Measurements from ENCODE around the gene PHIP.

The PHIP gene

DNA sequence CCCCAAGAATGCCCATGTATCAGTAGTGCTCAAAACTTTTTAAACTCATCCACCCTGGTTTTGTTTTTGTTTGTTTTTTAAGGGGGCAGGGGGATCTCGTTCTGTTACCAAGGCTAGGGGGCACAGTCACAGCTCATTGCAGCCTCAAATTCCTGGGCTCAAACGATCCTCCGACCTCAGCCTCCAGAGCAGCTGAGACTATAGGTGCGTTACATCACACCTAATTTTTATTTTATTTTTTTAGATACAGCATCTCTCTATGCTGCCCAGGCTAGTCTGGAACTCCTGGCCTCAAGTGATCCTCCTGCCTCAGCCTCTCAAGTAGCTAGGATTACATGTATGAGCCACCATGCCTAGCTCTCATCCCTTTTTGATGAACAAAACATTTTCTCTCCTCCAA, 11.2 kb downstream of the PHIP start:
- DNase-seq = no peak

DNA sequence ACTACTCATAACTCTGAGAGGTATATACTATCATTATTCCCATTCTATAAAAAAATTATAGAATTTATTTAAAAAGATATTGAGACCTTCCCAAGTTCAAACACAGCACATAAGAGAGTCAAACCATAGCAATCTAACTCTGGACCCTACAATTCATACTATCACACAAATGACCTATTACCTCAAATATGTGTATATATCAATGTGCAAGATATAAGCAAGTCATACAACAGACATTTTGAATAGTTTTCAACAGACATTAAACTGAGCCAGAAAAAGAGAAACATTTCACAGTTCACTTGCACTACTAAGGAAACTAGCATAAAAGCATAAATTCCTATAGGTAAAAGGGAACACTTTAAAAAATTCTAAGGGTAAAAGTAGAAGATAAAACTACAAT, 11.7 kb downstream of the PHIP start:
- DNase-seq = no peak

DNA sequence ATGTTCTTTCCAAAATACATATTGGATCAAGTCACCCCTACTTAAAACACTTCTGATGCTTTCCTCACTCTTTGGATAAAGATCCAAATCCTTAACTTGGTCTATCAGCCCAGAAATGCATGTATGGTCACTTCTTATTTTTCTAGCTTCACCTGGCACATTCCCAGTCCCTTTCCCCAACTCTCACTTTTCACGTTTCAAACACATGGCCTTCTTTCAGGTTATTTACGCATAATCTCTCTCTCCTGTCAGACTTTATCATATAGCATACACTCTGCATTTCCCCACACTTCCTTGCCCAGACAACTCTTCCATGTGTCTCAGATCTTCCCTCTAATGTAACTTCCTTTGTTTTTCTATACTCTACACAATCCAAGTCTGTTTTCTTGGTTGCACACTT, 12.8 kb downstream of the PHIP start:
- DNase-seq = no peak

DNA sequence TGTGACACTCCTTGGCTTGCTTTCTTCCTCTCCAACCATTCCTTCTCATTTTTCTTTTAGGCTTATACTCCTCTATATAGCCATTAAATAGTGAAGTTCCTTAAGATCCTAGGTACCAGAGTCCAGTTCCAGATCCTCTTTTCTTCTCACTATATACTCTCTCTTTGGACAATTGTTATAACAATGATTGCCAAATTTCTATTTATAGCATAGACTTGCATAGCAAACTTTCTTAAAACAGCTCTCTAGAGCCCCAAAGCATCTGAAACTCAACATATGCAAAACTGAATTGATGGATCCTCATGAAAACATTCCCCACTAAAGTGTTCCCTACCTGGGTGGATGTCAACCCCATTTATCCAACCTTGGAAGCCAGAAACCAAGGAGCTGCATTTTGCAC, 13.4 kb downstream of the PHIP start:
- no peak for DNase-seq

DNA sequence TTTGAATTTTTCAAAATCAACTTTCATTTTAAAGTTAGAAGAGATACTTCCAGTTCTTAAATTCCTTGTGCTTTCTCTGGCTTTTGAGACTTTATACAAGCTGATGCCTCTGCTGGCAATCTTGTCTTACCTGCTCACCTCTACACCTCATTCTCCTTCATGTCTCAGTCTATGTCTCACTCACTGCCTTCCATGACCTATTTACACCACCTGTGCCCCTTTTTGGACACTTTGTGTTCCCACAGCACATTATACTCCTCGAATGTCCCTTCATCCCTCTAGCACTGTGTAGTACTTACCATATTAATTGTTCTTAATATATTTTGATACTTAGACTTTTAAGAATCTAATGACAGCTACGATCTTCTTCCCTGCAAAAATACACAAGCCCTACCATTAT, 15.3 kb downstream of the PHIP start:
- DNase-seq = no peak

DNA sequence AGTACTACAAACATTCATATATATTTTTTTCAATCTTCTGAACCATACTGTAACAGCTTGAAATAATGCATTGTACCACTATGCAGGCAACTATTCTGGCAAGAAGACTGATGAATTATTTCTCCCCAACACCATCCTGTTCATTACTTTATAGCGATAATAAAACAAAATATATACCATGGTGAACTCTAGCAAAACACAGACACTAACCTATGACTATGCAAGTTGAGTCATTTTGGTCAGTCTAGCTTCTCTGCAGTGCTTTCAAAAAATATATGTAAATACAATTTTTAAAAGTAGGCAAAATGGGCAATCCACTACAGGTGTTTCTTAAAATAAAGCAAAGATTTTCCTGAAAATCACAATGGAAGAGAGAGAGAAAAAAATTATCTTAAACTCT, 20.3 kb downstream of the PHIP start:
- DNase-seq = no peak

DNA sequence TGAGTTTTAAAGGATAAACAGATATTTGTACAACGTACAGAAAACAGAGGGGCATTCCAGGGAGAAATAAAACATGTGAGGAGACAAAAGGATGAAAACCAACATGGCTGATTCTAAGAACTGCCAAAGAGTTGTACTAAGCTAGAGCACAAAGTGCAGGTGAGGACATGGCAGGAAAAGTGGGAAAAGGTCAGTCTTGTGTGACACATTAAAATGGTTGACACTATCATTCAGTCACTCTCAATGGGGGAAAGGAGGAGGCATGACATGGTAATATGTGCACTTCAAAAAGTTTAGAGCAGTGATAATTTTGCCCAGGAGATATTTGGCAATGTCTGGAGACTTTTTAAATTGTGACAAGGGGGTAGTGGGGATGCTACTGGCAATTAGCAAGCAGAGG, 21.8 kb downstream of the PHIP start:
- DNase-seq = no peak

DNA sequence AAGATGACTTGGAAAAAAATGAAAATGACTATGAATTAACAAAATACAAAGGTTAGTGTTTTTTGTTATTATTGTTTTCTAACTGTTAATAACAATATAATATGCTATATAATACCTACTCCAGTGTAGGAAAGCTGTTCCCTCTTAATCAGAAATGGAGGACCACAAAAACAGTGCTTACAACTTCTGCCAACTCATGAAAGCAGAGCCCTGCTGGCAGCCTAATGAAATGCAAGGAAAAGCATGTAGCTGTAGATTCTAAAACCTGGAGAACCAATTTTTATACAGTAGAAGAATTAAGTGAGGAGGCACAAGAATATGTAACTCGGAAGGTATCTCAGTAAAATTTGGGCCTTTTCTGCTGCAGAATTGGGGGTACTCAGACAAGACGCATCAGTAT, 29.4 kb downstream of the PHIP start:
- no peak for DNase-seq

DNA sequence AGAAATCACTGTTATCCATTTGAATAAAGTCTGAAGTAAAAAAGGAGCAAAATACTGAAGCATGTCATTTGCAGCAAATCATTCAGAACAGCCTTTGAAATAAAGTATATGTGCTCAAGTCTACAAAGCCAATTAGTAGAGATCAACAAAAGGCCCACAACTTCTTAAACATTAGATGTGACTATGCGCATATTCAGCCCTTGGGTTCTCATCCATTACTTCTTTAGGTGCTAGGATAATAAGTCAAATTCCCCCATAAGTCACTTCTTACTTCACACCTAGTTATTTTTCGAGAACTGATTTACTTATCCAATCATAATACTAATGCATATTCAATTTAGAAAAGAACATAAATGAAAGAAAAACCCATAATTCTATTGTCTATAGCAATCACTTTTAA, 31.0 kb downstream of the PHIP start:
- DNase-seq = no peak

DNA sequence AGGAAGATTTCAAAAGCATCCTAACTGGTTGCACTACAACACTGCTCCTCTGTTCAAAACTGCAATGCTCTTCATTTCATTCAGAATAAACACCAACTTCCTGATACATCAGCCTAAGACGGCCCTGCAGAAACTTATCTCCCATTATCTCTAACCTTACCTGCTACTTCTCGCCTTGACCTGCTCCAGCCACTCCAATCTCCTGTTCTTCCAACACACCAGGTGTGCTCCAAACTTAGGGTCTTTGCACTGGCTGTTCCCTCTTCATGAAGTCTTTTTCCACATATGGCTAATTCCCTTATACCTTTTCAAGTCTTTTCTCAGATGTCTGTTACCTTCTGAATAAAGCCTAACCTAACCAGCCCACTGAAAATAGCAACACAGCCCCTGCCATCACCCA, 32.1 kb downstream of the PHIP start:
- no peak for DNase-seq

DNA sequence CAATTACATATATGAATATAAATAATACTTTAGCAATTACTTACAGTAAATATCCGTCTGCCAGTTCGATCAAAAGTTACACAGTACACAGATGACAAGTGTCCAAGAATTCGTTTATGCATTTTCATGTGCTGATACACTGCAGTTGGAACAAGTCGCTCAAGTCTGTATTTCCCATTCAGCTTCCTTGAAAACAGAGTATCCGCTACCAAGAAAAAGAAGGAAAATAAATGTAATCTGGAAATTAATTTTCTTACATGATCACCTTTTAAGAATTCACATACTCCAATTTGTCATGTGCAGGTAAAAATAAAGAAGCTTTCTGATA, 35.3 kb downstream of the PHIP start:
- DNase-seq = no peak

DNA sequence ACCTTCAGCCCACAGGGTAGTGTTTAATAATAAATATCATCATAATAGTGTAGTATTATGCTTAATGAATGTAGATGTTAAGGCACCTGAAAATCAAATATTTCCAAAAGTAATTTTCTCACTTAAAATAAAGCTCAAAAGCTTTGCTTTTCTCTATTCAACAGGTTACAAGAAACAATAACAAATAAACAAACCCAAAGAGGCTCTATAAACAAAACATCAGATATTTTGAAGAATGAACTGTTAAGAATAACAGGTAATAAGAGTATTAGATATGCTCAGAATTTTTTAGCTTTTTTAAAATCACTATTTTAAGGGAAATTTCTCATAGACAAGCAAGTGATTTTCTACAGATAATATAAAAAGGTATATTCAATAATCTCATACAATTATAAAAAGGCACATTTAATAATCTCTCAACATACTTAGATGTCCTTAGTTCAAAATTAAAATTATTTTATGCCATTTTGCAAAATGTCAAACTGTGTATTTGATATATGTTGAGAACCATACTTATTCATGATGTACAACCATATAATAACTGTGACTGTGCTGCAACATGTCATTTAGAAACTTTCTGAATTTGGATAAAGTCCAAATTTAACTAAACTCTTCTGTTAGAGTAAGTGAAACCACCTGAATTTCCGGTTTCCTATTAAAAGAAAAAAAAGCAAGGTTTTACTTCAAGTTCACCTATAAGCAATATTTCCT, 35.8 kb downstream of the PHIP start:
- no peak for DNase-seq

DNA sequence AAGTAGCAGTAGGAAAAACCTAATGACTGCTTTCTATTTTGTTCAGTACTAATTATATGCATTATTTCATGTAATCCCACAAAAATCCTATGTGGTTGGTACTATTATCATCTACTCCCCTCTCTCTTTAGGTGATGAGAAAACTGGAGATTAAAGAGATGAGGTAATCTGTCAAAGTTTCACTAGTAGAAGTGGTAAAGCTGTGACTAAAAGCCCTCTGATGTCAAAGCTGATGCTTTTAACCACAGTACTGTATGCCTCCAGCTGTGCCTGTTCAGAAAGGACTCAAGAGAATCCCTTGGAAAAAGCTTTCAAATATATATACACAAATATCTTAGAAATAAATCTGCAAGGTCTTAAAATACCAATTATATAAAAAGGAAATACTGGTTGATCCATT, 38.0 kb downstream of the PHIP start:
- DNase-seq = no peak

DNA sequence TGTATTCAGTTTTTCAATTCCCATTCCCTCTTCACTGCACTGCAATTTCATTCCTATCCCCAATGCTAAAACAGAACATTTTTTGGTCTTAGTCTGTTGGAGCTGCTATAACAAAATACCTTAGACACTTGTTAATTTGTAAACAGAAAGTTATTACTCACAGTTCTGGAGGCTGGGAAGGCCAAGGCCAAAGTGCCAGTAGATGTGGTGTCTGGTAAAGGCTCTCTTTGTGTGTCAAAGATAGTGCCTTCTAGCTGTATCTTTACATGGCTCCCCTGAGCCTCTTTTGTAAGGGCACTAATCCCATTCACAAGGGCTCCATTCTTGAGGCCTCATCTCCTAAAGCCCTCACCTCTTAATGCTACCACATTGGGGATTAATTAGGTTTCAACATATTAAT, 40.0 kb downstream of the PHIP start:
- no peak for DNase-seq

DNA sequence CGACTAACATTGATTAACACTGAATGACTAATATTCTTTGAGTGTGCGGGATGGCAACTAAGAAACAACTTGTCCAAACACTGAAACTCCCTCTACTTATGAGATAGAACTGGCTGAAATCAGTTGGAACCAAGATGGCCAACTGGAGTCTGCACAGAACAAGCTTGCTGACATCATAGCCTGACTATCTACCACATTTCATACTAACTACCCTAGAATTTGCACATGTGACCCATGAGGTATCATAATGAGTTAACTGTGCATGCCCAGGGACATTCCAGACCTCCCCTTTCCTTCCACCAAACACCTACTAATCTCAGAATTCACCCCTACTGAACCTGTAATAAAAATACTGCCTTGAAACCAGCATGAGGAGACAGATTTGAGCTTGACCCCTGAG, 43.2 kb downstream of the PHIP start:
- no peak for DNase-seq

DNA sequence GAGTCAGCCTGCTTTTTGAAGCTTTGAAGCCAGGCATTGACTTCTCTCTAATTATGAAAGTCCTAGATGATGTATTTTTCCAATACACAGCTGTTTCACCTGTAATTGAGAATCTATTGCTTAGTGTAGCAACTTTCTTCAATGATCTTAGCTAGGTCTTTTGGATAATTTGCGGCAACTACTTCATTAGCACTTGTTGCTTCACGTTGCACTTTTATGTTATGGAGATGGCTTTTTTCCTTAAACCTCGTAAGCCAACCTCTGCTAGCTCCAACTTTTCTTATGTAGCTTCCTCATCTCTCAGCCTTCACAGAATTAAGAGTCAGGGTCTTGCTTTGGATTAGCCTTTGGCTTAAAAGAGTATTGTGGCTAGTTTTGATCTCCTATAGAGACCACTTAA, 44.8 kb downstream of the PHIP start:
- no peak for DNase-seq

DNA sequence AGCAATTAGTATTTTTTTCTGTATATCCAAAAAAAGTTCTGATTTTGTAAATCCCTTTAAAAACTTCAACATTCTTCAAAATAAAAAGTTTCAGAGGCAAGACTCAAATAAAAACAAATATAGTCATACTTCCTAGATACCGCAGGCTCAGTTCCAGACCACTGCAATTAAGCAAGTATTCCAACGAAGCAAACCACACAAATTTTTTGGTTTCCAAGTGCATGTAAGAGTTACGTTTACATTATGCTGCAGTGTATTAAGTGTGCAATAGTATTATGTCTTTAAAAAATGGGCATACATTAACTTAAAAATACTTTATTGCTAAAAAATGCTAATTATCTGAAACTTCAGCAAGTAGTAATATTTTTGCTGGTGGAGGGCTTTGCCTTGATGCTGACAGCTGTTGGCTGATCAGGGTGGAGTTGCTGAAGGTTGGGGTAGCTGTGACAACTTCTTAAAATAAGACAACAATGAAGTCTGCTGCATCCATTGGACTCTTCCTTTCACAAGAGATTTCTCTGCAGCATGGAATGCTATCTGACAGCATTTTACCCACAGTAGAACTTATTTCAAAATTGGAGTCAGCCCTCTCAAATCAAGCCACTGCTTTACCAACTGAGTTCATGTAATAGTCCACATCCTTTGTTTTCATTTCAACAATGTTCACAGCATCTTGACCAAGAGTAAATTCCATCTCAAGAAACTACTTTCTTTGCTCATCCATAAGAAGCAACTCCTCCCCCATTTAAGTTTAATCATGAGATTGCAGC, 46.0 kb downstream of the PHIP start:
- no peak for DNase-seq

DNA sequence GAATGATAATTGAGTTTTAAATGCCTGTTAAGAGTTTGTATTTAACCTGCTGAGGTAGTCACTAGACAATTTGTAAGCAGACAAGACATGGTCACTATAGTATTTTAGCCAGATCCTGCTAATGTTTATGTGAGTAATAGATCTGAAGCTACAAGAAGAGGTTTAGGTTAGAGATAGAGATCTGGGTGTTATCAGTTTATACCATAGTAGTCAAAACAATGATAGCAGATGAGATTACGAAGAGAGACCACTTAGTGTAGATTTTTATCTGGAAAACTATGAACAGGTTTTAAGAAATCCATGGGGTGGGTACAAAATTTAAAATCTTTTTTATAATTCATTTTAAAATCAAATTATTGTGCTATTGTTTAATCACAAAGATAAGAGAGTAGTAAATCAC, 47.5 kb downstream of the PHIP start:
- DNase-seq = no peak

DNA sequence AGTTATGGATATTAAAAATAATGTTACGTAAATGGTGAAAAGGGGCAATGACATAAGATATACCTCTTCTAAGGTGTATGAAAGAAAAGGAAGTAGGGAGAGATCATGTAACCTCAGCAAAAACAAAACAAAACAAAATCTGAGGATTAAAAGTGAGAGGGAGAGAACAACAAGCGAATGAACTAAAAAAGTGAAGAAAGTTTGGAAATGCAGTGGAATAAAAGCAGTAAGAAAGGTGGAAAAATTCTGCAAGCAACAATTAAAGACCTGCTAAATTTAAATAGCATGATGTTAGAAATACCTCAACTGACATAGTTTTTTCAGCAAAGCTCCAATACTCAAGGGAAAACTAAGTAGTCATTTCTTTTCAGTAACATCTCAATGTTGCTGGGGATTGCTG, 48.0 kb downstream of the PHIP start:
- DNase-seq = no peak

DNA sequence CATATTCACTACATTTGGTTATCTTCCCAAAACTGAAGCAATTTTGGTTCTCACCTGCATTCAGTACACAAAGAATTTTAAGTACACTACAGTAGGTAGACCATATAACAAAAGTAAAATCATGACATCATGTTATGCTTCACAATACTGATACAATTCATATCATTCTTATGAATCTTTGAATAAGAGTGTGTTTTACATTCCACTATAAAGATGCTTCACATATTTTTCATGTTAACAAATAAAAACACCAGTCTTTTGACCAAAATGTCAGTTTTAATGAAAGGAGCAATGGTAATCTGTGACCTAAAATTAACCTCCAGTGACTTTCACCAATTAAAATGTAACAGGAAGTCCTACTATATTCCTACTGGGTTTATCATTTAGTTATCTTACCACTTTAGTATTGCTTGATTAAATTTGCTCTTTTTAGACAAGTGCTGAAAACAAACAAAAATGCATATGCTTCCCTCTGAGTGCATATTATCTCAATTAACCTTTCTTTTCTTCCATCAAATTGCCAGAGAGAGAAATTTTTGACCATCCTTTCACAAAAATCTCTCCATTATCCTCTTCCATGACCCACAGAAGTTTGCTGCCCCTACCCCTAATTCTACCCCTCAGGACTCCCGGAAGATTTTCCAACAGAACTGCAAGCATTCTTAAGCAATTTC, 49.3 kb downstream of the PHIP start:
- DNase-seq = no peak

DNA sequence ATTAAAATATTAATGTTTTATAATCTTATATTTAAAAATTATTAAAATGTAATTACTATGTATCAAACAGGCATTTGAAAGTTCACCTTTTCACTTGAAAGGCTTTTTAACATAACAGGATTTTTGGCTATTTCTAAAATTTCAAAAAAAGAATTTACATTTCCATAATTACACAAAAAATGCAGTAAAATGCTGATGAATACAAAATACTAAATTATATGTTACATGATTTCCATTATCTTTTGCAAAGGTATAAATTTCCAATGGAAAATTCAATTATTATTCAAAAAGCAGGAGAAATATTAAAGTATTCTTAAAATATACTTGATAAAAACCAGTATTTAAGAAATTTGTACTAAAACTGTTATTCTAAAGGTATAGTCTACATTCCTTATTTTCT, 66.1 kb downstream of the PHIP start:
- DNase-seq = no peak

DNA sequence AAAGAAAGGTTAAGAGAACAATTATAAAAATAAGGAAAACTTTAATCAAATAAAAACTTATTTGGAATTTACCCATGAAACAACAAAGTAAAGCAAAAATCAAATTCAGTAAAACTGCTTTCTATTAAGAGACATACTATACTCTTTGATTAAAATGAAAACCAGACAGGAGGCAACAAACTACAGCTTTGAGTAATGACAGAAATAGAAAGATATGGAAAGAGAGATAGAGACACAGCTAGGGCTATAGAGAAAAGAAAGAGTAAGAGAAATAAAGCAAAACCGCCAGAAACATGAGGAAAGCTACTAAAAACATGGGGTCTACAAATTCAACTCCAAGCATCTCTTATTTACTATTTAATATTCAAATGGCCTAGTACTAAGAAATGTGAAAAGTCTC, 67.6 kb downstream of the PHIP start:
- DNase-seq = no peak

DNA sequence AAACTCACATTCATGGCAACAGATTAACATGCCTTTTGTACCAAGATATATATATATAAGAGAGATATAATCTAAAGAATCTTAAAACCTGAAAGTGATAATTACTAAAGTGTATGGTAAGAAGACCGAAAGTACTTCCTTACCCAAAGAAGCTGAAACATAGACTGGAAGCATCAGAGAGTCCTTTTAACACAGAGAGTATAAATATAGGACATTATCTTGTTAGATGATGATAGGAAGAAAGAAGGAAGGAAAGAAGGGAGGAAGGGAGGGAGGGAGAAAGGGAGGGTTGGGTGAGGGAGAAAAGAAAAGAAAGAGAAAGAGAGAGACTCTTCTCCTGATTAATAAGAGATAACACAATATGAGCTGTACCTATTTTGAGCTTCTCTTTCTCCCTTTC, 68.2 kb downstream of the PHIP start:
- no peak for DNase-seq

DNA sequence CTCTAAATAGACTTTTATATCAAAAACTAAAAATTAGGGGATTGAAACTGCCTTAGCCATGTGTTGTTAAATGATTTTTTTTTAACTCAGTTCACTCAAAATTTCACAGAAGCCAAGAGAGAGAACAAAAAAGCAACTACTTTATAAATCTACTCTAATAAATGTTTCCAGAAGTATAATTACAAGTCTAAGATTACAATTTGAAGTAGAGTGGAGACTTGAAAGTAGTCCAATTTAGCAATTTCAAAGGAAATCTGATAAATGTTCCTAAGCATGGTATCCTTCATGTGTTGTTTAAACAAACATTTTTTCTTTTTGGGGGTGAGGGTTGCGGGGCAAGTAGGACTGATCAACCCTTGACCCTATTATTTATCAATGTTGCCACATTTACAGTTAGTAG, 72.6 kb downstream of the PHIP start:
- no peak for DNase-seq

DNA sequence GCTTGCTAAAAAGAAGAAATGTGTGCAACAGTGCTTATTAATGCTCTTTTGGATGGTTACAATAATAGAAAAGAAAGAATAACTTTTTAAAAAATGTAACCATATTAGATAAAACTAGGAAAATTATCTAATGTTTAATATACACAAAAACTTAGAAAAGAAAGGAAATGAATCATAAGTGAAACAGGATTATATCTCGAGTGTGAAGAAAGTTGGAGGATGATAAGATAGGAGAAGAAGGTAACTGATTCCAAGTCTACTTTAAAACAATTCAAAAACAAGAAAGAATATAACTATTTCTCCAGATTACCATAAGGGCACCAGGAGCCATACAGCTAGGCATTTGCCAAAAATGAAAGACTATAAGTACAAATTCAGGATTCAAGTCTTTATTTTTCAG, 73.0 kb downstream of the PHIP start:
- DNase-seq = no peak
